Breast epithelium (tissue), 4 donors: ENCODE measurements around the gene TAOK1. TPM values are rescaled to one million over a fixed set of nuclear protein-coding genes. Genes with fewer than 3 reads are reported as not detected.

Source experiments
- DNase-seq, 2 donors: peaks; one replicate each; pipeline ENCODE4 v3.0.0-alpha.2; 2019; ENCODE audit warnings: low spot score in 2 of 2
- H3K27ac ChIP-seq, 2 donors: fragments of 200-600 bp; sonication (generic) in 1 of 2; one replicate each; pipeline ENCODE4 v1.5.1; 2016 to 2019; ENCODE audit warnings: mild to moderate bottlenecking in 1 of 2
- H3K27me3 ChIP-seq, 2 donors: fragments of 200-600 bp; sonication (generic) in 1 of 2; one replicate each; pipeline versions ENCODE4 v1.5.1 to v1.6.0; 2017 to 2019; ENCODE audit warnings: control low read depth in 1 of 2, mild to moderate bottlenecking in 1 of 2
- H3K36me3 ChIP-seq: fragments of 200-600 bp; one replicate; pipeline ENCODE4 v1.5.1; 2019
- H3K4me1 ChIP-seq, 2 donors: fragments of 200-600 bp; sonication (generic); one replicate each; pipeline ENCODE4 v1.5.1; 2016 to 2019; ENCODE audit warnings: control low read depth in 1 of 2
- H3K4me3 ChIP-seq, 3 donors: fragments of 200-600 bp; sonication (generic); 1 replicate in 2 of 3; 2 replicates in 1 of 3; pipeline ENCODE4 v1.5.1; 2016 to 2019; ENCODE audit warnings: mild to moderate bottlenecking in 3 of 3, moderate library complexity in 2 of 3
- H3K9me3 ChIP-seq, 2 donors: fragments of 200-600 bp; sonication (generic) in 1 of 2; one replicate each; pipeline ENCODE4 v1.5.1; 2016 to 2019; ENCODE audit warnings: control low read depth in 1 of 2
- CTCF ChIP-seq, 3 donors: fragments of 450-650 bp; IDR thresholded peaks; one replicate each; pipeline ENCODE4 v1.5.1; 2016 to 2017; ENCODE audit warnings: antibody characterized with exemption in 3 of 3, mild to moderate bottlenecking in 3 of 3, moderate library complexity in 3 of 3
- POLR2A ChIP-seq: fragments of 450-650 bp; IDR thresholded peaks from one replicate; pipeline ENCODE4 v1.6.1; 2016; ENCODE audit warnings: antibody characterized with exemption, mild to moderate bottlenecking, moderate library complexity
- POLR2AphosphoS5 ChIP-seq, 3 donors: sonication (generic); formaldehyde crosslinking; IDR thresholded peaks; one replicate each; pipeline ENCODE4 v1.6.1; 2017; ENCODE audit warnings: antibody characterized with exemption in 3 of 3
- intact Hi-C: fragments of 100-400 bp; cut with DNase I; formaldehyde crosslinking; loops from one replicate; pipeline ENCODE4 v1.15.1; 2023; ENCODE audit warnings: low total_unique reads
- total RNA-seq, 3 donors: library from RNA; depleted of rRNA; stranded (reverse); fragments of >200 nt; gene quantifications; one replicate each; pipeline ENCODE4 v1.1.0, GENCODE V29; 2016

TAOK1 gene
- total RNA-seq, 3 donors from 2014 or later = 62.6 to 77.1 (median 67.8) TPM

- TF ChIP-seq CTCF (IDR thresholded peaks at IDR 0.05) = no peak
- TF ChIP-seq POLR2AphosphoS5 (IDR thresholded peaks at IDR 0.05) = no peak
- no peak for TF ChIP-seq POLR2A
- no peak for DNase-seq
Measured at GRCh38 chr17:29514792-29515191, 124.6 kb downstream of the TAOK1 start.

GRCh38 chr17:29518359-29518758 lies 128.2 kb downstream of the TAOK1 start:
- Histone ChIP-seq H3K27ac (no peak overlapping the region), H3K4me1 (no peaks in the 10 kb centered on the region), H3K36me3 (no peaks in the 10 kb centered on the region), H3K9me3 (no peaks in the 10 kb centered on the region), H3K4me3 (no peak overlapping the region), H3K27me3 (no peaks in the 10 kb centered on the region)
- intact Hi-C loops = no loop called here
- no peak for TF ChIP-seq POLR2A
- no peak for TF ChIP-seq CTCF (IDR thresholded peaks at IDR 0.05)
- no peak for TF ChIP-seq POLR2AphosphoS5 (IDR thresholded peaks at IDR 0.05)
- no peak for DNase-seq

More at GRCh38 chr17:29514792-29515191, 124.6 kb downstream of the TAOK1 start:
- Histone ChIP-seq H3K27ac (no peak overlapping the region), H3K4me3 (no peak overlapping the region), H3K36me3 (no peaks in the 10 kb centered on the region), H3K9me3 (no peaks in the 10 kb centered on the region), H3K4me1 (no peaks in the 10 kb centered on the region), H3K27me3 (no peaks in the 10 kb centered on the region)
- intact Hi-C loops = no loop called here

- no peaks in the 10 kb centered on the region for H3K36me3 ChIP-seq
- intact Hi-C loops = no loop called here
- no peaks in the 10 kb centered on the region for H3K4me1 ChIP-seq
- TF ChIP-seq CTCF (IDR thresholded peaks at IDR 0.05) (no peak), POLR2AphosphoS5 (IDR thresholded peaks at IDR 0.05) (no peak), POLR2A (no peak)
- no peak overlapping the region for H3K4me3 ChIP-seq
- H3K9me3 ChIP-seq = no peaks in the 10 kb centered on the region
- DNase-seq = no peak
- no peaks in the 10 kb centered on the region for H3K27me3 ChIP-seq
- H3K27ac ChIP-seq = no peak overlapping the region
Measured at GRCh38 chr17:29524692-29525091, 134.5 kb downstream of the TAOK1 start.

GRCh38 chr17:29526322-29526721 lies 136.2 kb downstream of the TAOK1 start:
- no peak for TF ChIP-seq POLR2A
- no peak for TF ChIP-seq POLR2AphosphoS5 (IDR thresholded peaks at IDR 0.05)
- no peak for TF ChIP-seq CTCF (IDR thresholded peaks at IDR 0.05)
- no peak overlapping the region for H3K4me3 ChIP-seq
- H3K27ac ChIP-seq = no peak overlapping the region
- H3K4me1 ChIP-seq = no peaks in the 10 kb centered on the region
- no peaks in the 10 kb centered on the region for H3K27me3 ChIP-seq
- intact Hi-C loops = no loop called here
- H3K9me3 ChIP-seq = no peaks in the 10 kb centered on the region
- H3K36me3 ChIP-seq = peaks cover 5% of the 10 kb centered on the region
- DNase-seq = no peak

GRCh38 chr17:29533976-29534375 lies 143.8 kb downstream of the TAOK1 start:
- Histone ChIP-seq H3K27me3 (no peaks in the 10 kb centered on the region), H3K9me3 (no peaks in the 10 kb centered on the region), H3K36me3 (peaks cover 5% of the 10 kb centered on the region), H3K4me1 (no peaks in the 10 kb centered on the region), H3K27ac (no peak overlapping the region), H3K4me3 (no peak overlapping the region)
- DNase-seq = no peak
- intact Hi-C loops = no loop called here
- TF ChIP-seq POLR2A = no peak
- TF ChIP-seq POLR2AphosphoS5 (IDR thresholded peaks at IDR 0.05) = no peak
- TF ChIP-seq CTCF (IDR thresholded peaks at IDR 0.05) = no peak
